22Rv1 (cell line): ENCODE results near the gene FOXL2.

Experiments
- ZFX ChIP-seq: fragments of 450-650 bp; IDR thresholded peaks from 2 replicates; pipeline ENCODE4 v1.6.1; 2017; ENCODE audit warnings: antibody characterized with exemption, borderline replicate concordance
- TF ChIP-seq, protein P1 (sequence below): fragments of 450-650 bp; IDR thresholded peaks from 2 replicates; pipeline ENCODE4 v1.5.1; 2017; ENCODE audit warnings: mild to moderate bottlenecking

GRCh38 chr3:138919325-138919724, 27.6 kb downstream of the FOXL2 start:
- TF ChIP-seq, protein P1, sequence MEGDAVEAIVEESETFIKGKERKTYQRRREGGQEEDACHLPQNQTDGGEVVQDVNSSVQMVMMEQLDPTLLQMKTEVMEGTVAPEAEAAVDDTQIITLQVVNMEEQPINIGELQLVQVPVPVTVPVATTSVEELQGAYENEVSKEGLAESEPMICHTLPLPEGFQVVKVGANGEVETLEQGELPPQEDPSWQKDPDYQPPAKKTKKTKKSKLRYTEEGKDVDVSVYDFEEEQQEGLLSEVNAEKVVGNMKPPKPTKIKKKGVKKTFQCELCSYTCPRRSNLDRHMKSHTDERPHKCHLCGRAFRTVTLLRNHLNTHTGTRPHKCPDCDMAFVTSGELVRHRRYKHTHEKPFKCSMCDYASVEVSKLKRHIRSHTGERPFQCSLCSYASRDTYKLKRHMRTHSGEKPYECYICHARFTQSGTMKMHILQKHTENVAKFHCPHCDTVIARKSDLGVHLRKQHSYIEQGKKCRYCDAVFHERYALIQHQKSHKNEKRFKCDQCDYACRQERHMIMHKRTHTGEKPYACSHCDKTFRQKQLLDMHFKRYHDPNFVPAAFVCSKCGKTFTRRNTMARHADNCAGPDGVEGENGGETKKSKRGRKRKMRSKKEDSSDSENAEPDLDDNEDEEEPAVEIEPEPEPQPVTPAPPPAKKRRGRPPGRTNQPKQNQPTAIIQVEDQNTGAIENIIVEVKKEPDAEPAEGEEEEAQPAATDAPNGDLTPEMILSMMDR, result no peak
- no peak for TF ChIP-seq ZFX
